KG1 (cell line): ENCODE results near the gene DRC3.
"Not testable (repeated sequence)": the region's sequence is repeated elsewhere in the genome, so short reads cannot be mapped to it uniquely, and the experiment has no call there.

Experiments
- DNase-seq: peaks from one replicate; lab custom pipeline; 2025; lab: John Stamatoyannopoulos, UW

DRC3 gene

GRCh38 chr17:17972126-17972951, at the start of gene DRC3, which contains the start of gene TOM1L2:
Gene DRC3 (plus strand): TSS chr17:17972862. CDS start chr17:17977599, 4,737 bp downstream.
Gene TOM1L2 (minus strand): TSS chr17:17972400. CDS start chr17:17972313, 87 bp downstream.
- DNase-seq = peak; percentile 99

GRCh38 chr17:17924131-17924856, 48.4 kb upstream of the DRC3 start:
- no peak for DNase-seq

GRCh38 chr17:17924857-17925250, 47.8 kb upstream of the DRC3 start:
- no peak for DNase-seq

- DNase-seq = no peak
Observed at GRCh38 chr17:17926036-17926435, 46.6 kb upstream of the DRC3 start.

- no peak for DNase-seq
Observed at GRCh38 chr17:17926840-17927449, 45.7 kb upstream of the DRC3 start.

- DNase-seq = no peak
Observed at GRCh38 chr17:17928398-17929287, 44.0 kb upstream of the DRC3 start.

GRCh38 chr17:17929655-17930380, 42.8 kb upstream of the DRC3 start:
- no peak for DNase-seq

- DNase-seq = no peak
Observed at GRCh38 chr17:17930674-17931073, 42.0 kb upstream of the DRC3 start.

- DNase-seq = no peak
Observed at GRCh38 chr17:17931159-17931558, 41.5 kb upstream of the DRC3 start.

- no peak for DNase-seq
Observed at GRCh38 chr17:17933775-17934174, 38.9 kb upstream of the DRC3 start.

GRCh38 chr17:17934214-17934613, 38.4 kb upstream of the DRC3 start:
- DNase-seq = no peak

GRCh38 chr17:17934806-17935205, 37.9 kb upstream of the DRC3 start:
- DNase-seq = no peak

- DNase-seq = no peak
Observed at GRCh38 chr17:17935321-17936271, 37.1 kb upstream of the DRC3 start.

GRCh38 chr17:17937201-17937853, 35.3 kb upstream of the DRC3 start:
- DNase-seq = no peak

- no peak for DNase-seq
Observed at GRCh38 chr17:17937958-17938357, 34.7 kb upstream of the DRC3 start.

- no peak for DNase-seq
Observed at GRCh38 chr17:17938388-17939107, 34.1 kb upstream of the DRC3 start.

- DNase-seq = not testable (repeated sequence)
Observed at GRCh38 chr17:17939941-17940340, 32.7 kb upstream of the DRC3 start.

- no peak for DNase-seq
Observed at GRCh38 chr17:17940441-17940911, 32.2 kb upstream of the DRC3 start.

GRCh38 chr17:17941015-17941414, 31.6 kb upstream of the DRC3 start:
- DNase-seq = no peak
